ENCODE measurements around the gene MSI2.

The MSI2 gene

DNA sequence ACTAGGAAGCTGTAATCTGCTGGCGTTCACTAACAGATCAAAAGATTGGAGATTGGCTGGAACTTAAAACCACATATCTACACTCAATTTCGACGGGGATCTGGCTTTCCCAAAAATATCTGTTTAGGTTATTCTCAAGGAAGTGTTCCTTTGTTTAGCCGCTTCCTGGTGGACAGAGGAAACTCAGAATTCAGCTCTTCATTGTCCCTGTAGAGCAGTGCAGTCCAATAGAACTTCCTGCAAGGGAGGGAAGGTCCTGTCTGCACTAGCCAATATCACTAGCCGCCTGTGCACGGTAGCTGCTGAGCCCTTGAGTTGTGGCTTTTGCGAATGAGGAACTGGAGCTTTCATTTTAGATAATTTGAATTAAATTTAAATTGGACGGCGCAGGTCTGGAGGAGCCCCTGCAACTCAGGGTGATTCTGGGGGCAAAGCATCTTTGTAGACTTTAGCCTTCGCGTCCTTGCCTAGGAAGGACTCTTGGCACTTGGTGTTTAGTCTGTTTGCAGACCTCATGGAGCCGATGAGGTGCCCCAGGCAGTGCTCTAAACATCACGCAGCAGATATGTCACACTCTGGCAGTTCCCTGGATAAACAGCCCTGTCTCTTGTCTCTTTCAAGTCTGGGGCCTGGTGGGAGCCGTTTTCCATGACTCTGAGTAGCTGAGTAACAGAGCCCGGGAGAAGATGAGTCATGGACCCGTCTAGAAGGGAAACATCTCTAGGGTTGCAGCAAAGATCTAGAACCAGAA is 366.5 kb downstream of the MSI2 start:
- peak; percentile 81 for DNase-seq (ENCODE audit: low spot score)

DNA sequence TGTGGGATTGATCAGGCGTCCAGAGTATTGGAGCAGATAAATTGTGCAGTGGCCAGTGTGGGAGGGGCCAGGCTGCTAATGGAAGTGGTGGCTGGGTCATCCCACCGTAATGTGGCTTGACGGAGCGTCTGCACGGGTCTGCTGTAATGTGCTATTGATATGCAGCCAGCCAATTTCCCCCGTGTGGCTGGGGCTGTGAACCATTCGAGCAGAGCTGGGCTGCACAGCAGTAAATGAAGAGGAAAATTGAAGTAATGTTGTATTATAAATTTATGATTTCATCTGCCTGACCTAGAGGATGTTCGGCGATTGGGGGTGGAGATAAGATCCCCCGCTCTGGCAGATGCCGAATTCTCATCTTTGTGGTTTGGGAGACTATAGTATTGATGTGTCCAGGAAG is 367.3 kb downstream of the MSI2 start:
- no peak for DNase-seq (ENCODE audit: low spot score)

DNA sequence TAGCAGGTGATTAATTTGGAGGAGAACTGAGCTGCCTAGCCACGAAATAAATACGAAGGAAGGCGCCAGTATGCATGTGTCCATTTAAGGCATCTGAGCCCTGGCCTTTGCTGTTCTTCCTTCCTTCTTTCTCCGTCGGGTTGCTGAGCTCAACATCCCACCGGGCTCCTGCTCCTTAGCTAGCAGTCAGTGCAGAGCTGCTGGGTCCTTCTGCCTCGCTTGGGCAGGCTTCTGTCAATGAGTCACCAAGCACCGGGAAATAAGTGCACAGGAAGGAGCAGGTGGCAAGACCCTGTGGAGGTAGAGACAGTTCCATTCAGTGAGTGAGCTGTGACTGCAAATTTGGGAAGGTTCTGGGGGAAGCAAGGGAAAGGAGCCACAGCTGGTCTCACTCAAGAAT is 368.1 kb downstream of the MSI2 start:
- no peak for DNase-seq (ENCODE audit: low spot score)

DNA sequence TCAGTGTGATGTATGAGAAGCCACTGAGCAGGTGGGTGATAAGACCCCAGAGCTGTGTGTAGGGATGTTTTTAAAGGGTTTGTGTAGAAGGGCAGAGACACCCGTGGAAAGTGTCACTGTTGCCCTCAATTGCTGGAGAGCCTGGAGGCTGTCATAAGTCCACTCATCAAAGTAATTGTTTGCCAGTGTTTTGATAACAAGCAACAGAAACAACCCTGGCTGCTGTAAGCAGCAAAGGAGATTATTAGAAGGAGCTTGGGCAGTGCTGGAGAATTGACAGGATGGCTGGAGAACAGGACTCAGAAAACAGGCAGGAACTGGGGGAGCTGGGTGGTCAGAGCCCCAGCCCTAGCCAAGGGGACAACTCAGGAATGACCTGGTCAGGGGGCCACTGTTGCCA is 369.2 kb downstream of the MSI2 start:
- no peak for DNase-seq (ENCODE audit: low spot score)

DNA sequence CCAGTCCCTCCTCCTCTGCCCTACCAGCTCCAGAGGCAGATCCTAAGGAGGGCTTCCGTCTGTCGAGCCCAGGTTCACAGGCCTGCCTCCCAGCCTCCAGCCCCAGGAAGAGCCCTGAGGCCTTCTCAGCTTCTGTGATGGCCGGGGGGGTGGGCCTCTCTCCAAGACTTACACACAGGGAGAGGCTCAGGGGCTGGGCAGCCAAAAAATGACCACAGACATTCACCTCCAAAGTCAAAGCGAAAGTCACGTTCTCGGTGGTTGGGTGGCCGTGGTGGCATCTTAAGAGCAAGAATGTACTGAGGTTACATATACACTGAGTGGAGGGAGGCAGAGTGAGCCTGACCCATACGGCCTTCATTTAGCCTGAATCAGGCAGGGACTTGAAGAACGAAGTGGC is 369.6 kb downstream of the MSI2 start:
- no peak for DNase-seq (ENCODE audit: low spot score)

DNA sequence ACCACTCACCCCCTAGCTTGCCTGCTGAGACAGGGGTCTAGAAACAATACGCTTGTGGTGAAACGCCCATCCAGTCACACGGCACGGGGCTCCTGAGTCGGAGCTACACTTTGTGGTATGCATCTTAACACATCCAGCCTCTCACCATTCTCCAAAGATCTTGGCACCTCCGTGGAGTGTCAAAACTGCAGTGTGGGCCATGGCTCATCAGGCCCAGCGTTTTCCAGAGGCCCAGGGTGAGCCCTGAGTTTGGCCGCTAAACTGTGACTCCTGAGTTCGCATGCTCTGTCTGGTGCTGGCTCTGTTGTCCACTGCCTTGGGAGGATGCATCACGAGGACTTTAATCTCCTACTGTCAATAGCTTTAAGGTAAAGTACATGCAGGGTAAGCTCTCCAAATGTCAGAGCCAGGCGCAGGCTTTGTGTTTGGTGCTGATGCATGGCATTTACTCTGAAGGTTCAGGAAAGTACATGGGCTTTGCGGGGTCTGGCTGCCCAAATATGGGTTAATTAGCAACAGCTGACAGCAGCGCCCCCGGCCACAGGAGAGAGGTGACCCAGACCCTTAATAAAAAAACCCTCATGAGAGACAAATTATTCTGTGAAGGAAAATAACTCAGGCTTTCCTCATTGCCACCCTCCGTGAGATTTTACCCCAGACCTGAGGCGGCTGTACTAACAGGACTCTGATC is 370.3 kb downstream of the MSI2 start:
- no peak for DNase-seq (ENCODE audit: low spot score)

DNA sequence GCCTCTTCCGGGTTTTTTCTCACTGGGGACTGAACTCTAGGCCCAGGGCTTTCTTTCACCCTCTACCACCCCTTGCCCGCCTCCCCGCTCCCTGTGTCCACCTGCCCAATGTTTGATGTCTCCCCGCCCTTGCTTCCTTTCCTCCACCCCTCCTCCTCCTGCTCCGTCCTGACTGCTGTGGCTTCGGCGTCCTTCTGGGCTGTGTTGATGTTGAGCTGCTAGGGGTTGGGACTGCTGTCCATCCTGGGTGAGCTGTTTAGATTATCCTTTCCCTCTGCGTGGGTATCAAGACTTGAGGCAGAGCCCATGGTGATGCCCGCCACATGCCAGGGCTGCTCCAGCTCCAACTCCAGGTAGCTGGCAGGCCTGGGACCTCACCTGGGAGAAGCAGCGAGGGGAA is 371.3 kb downstream of the MSI2 start:
- no peak for DNase-seq (ENCODE audit: low spot score)

DNA sequence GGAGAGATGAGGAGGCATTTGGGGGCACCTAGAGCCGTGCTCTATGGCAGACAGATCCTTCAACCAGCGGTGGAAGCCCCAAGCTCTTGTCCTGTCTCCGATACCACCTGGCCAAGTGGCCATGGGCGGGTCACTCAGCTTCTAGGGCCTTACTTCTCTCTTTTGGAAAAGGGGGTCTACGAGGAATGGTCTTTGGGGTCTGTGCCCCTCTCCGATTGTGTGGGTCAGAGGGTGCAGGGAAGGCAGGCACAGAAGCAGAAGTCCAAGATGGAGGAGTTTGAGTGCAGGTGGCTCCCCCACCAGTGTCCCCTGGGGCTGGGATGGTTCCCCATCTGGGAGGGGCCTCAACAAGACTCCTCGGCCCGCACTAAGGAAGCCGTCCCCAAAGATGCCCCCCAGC is 372.1 kb downstream of the MSI2 start:
- no peak for DNase-seq (ENCODE audit: low spot score)

DNA sequence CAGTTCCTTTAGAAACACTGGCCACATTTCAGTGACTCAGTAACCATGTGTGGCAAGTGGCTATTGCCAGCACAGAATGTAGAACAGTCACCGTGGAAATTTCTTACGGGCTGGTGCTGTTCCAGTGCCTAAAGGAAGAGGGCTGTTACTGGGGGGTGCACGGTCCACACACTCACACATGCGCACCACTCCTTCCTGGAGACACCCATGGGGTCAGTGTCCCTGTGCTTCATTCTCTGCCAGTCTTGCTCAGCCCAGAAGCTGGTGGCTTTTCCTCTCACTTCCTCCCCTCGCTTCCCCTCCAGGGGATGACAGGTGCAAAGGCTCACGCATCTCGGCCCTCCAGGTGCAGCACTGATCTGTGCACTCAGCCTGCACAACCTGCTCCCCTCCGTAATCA is 373.1 kb downstream of the MSI2 start:
- no peak for DNase-seq (ENCODE audit: low spot score)

DNA sequence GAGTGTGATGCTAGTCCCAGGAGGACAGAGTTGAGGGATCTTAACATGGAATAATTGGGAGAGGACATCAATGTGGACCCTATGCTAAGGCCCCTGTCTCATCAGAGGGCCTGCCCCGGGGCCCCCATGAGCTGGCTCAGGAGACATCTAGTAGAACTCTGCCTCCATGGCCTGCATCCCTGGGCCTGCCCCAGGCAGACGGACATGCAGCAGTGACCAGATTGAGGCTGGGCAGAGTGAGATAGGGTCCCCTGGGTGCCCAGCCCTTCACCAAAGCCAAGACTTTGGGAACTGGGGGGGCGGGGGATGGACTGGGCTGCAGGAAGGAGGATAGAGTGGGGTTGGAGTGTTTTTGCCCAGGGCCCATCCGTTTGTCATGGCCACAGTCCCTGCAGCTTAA is 373.6 kb downstream of the MSI2 start:
- DNase-seq (ENCODE audit: low spot score) = no peak

DNA sequence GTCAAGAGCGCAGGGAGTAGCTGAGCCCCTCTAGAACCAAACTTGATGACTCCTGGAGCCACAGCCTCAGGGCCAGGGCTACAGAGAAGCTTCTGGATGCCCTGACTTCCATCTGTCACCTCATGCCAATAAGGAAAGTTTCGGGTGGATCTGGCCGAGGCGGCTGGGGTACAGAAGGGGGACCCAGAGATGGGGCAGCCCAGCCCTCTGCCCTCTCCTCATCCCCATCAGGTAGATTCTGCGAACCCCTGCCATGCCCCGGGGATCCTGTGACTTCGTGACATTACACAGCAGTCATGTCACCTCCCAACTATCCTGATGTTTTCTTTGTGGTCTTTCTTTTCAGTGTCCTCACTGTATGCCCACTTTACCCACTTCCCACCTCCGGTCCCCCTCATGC is 374.4 kb downstream of the MSI2 start:
- no peak for DNase-seq (ENCODE audit: low spot score)

DNA sequence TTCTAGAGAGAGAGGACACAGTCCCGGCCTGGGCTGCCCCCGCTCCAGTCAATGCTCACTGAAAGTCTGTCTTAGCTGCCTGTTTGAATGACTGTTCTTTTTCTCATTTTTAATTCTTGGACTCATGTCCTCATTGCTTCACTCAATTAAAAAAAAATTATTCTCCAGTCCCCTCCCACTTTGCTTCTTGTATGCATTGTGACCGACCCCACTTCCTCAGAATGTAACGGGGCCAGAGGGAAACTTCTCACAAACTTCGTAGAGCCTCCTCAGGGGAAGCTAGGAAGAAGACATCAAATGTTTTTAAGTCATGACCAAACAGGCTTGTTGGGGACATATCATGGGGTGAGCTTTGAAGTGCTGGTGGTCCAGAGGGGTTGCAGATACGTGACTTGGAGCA is 375.5 kb downstream of the MSI2 start:
- no peak for DNase-seq (ENCODE audit: low spot score)

DNA sequence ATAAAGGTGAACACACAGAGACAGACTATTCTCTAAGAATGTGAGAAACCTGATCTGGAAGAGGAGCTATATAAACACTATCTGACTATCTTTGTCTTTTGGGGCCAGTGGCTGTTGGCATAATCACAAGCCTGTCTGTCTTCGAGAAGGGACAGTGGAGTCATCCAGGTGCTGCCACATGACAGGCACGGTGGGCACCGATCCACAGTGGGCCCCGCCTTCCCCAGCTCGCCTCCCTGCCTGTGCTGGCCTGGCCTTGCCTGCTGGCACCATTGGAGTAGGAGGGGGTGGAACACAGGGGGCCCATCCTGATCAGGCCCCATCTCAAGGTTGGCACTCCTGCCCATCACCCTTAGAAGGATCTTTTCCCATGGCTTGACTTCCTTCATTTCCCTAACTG is 376.0 kb downstream of the MSI2 start:
- no peak for DNase-seq (ENCODE audit: low spot score)

DNA sequence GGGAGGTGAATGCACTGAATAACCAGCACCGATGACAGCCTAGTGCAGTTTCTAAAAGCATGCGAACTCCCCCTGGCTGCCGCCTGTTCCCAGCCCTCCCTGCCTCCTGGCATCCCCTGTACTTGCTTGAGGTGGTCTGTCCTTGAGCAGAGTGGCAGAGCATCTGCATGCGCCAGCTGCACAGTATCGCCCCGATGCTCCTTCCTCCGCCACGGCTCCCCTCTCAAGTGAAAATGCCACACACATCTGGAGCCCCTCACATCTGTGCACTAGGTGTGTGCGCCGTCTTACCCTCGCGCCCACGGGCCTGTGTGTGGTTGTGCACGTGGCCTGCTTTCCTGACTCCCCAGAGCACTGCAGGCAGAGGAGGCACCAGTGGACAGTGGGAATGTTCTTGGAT is 376.9 kb downstream of the MSI2 start:
- no peak for DNase-seq (ENCODE audit: low spot score)

DNA sequence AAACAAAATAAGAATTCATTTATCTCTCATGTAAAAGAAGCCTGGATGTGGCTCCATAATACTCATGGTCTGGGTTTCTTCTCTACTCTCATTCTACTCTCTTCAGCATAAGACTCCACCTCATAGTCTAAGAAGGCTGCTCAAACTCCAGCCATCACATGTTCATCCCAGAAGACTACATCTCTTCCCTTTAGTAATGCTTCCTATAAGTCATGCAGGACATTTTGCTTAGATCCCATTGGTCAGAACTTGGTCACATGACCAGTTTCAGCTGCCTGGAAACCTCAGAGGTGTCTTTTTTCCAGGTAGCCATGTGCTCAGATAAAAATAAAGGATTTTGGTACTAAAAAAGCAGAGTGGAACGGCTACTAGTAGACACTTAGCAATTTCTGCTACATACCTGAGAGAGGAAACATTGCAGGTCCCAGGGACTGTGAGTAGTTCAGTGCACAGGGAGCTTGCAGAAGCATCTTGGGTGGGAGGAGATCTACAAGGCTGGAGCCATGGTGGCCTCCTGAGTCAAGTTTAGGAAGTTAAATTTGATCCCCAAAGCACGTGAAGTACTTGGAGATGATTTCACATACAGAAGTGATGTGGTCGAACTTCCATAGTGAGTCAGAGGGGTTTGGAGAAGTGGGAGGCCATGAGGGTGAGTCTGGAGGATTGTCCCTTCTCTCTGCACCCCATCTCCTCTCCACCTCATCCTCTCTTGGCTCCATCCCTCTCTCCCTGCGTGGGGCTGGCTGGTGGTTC is 378.6 kb downstream of the MSI2 start:
- DNase-seq (ENCODE audit: low spot score) = no peak

DNA sequence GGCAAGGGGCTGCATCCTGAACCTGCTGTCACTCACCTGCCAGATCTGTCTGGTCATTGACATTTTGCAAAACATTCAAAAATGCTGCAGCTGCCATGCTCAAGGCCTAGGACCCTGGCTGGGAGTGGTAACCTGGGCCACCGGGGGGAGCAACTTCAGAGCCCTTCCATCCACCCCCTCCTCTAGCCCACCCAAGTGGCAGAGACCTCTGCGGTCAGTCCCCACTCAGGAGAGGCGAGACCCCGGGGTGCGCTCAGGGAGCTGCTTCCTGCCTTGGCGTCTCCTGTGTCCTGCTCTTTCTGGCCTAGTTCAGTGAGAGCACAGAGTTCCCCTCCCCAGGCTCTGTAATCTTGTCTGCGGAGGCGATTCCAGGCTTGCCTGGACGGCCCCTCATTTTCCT is 380.0 kb downstream of the MSI2 start:
- no peak for DNase-seq (ENCODE audit: low spot score)

DNA sequence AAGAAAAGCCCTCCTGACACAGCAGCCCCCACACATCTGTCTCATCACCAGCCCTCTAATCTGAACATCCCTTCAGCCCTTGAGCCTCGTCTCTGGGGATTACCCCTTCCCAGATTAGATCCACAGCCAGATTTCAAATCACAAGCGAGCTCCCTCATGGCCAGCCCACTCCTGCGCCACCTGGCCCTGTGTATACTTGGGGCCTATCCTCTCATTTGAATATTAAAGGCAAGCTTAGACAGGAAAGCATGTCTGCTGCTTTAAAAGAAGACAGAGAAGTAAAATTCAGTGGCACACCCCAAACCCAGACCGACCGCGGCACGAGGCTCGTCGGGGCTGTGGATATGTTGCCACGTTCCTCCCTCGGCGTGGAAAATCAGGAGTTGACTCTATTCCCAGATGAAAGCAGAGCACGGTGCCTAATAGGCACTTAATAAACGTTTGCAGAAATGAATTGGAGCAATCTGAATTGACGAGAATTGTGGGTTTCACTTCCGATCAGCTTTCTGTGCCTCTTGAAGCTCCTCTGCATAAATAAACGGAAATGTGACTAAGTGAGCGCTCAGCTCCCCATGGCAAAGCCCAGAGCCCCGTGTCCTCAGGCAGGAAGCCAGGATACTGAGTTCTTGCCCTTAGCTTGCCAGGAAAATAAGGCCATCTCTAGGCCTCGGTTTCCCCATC is 380.8 kb downstream of the MSI2 start:
- DNase-seq (ENCODE audit: low spot score) = no peak

DNA sequence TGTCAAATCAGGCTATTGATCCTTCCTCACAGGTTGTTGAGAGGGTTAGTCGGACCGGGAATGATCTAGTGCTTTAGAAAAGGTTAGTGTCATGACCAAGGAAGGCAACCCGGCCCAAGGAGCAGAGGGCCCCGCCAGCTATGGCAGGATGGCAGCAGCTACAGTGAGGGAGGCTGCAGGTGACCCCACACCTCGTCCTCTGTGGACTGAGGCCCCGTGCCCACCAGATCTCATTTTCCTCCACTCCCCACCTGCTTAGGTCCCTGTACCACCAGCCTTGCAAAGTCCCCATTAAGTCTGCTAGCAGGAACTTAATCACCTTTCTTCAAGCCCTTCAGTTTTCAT is 381.3 kb downstream of the MSI2 start:
- DNase-seq (ENCODE audit: low spot score) = no peak

DNA sequence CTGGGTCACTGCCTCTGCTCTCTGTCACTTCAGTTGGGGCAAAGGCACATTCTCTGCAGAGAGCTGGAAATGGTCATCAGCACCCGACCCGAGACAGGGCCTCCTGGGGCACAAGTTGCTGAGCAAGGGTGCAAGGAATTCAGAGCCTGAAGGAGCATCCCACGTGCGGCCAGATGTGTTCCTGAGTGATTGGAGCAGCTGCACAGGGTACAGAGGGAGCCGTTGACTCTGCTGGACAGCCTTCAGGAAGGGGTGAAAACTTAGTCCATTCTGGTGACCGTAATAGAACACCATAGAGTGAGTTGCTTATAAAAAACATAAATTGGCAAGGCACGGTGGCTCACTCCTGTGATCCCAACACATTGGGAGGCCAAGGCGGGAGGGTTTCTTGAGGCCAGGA is 382.0 kb downstream of the MSI2 start:
- no peak for DNase-seq (ENCODE audit: low spot score)

DNA sequence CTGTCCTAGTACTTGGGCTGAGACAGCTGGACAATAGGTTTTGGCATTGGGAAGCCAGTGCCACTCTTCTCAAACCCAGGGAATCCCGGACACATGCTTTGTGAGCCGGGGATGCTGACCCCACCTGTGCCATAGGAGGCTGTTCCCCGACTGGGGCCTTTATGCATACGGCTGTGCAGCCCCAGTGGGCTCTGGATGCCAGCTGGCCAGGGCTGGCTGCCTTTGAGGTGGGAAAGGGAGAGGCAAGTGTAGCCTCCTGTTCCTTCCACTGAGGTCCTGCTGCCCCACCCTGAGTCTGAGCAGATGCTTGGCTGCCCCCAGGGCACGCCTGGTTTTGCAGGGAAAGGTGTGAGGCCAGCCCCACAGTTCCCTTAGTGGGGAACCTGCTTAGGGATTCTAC is 383.1 kb downstream of the MSI2 start:
- DNase-seq (ENCODE audit: low spot score) = no peak

DNA sequence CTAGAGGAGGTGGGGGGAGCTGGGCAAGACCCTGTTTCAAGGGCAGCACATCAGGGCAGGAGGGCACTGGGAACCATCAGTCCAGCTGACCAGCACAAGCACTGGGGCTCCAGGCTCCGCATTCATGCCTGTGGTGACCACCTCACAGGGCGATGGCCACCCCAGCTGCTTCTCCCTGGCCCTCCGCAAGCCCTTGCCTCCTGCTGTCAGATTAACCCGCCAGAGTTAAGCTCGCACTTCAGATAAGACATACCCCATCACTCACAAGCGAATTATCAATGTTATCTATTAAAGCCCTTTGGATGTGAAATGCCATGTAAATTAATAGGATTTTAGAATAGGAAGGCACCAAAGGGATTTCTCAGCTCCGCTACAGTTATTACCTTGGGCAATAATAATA is 383.8 kb downstream of the MSI2 start:
- DNase-seq (ENCODE audit: low spot score) = no peak

DNA sequence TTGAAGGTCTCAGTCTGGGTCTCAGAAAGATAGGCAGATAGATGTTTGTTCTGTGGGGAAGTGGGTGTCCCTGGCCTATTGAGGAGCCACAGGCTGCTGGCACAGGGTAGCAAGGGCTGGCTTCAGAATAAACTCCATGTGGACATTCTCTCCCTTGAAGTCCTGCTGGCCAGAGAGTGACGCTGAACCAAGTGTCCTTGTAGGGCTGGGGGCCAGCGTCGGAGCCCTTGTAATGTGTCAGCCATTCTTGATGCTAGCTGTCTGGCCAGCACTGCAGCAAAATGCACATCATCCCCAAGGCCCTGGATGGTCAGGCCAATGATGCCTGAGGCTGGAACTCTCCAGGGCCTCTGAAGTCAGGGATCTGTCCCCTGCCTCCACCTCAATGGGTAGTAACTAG is 385.4 kb downstream of the MSI2 start:
- DNase-seq (ENCODE audit: low spot score) = no peak

DNA sequence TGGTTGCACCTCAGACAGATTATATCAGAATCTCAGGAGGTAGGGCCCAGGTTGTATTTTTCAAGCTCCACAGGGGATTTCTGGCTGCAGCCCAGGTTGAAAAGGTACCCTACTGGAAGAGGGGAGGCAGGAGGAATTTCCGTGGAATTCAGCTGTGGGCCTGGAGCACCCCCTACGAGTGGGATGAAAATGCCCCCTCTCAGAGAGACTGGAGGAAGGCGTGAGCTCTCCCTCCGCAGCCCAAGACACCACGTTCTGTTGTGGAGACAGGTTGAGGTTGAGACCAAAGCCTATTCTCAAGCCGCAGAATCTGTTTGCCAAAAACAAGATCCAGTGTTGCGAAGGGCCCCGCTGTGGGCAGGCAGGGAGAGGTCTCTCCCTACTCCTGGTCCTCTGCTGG is 386.7 kb downstream of the MSI2 start:
- DNase-seq (ENCODE audit: low spot score) = no peak
